ENCODE measurements around the gene BHLHE40. TPM values are rescaled to one million over a fixed set of nuclear protein-coding genes. Genes with fewer than 3 reads are reported as not detected.

Gene BHLHE40
- total and polyA plus RNA-seq, 10 of the 15 experiments (the other 5 are each of a cell fraction or from before 2014, with no cell fraction given) = 25.2 to 106 (median 51.4) TPM

GRCh38 chr3:5022187-5022965 lies 43.1 kb downstream of the BHLHE40 start (continued):
- TF ChIP-seq BCLAF1 (IDR thresholded peaks at IDR 0.05) (no peak), SKIL (IDR thresholded peaks at IDR 0.05; ENCODE audit: low read depth, poor library complexity, severe bottlenecking) (peak; percentile 74), CREB1 (IDR thresholded peaks at IDR 0.05; ENCODE audit: low read depth) (peak; percentile 50), ZNF274 (IDR thresholded peaks at IDR 0.05; ENCODE audit: insufficient read depth, insufficient read length) (no peak), PBX3 (IDR thresholded peaks at IDR 0.05; ENCODE audit: insufficient replicate concordance, low read depth, low read length) (no peak), PML (IDR thresholded peaks at IDR 0.05; ENCODE audit: low read length) (0 out of 2 replicates have a peak, but pooled peaks have one; percentile 49), ZNF622 (IDR thresholded peaks at IDR 0.05) (no peak), RB1 (IDR thresholded peaks at IDR 0.05; ENCODE audit: borderline replicate concordance) (no peak), FOXK2 (IDR thresholded peaks at IDR 0.05) (no peak), BCL11A (IDR thresholded peaks at IDR 0.05; ENCODE audit: low read depth, low read length) (peak; percentile 64; the same call in 1 of the 2 replicates), SMARCA5 (IDR thresholded peaks at IDR 0.05) (peak; percentile 73), CBX5 (IDR thresholded peaks at IDR 0.05; ENCODE audit: low read depth) (peak; percentile 26; the same call in 1 of the 2 replicates), ZNF24 (IDR thresholded peaks at IDR 0.05) (no peak), EP300 (IDR thresholded peaks at IDR 0.05; ENCODE audit: borderline replicate concordance in 1 of 2, control insufficient read depth in 1 of 2, low read depth in 2 of 2, low read length in 2 of 2) (peak in 1 of 2 experiments; percentile 46; a peak in 2 of 4 replicates), EZH2 (IDR thresholded peaks at IDR 0.05; ENCODE audit: borderline replicate concordance, control insufficient read depth, low read depth, low read length) (no peak), EGR1 (IDR thresholded peaks at IDR 0.05; ENCODE audit: borderline replicate concordance in 1 of 2, low read depth in 2 of 2, low read length in 2 of 2) (no peak), TCF12 (IDR thresholded peaks at IDR 0.05; ENCODE audit: low read depth, low read length) (no peak), REST (IDR thresholded peaks at IDR 0.05; ENCODE audit: low read depth, low read length) (no peak), SUPT20H (IDR thresholded peaks at IDR 0.05; ENCODE audit: borderline replicate concordance, control insufficient read depth, low read depth, low read length) (no peak), STAT1 (conservative IDR thresholded peaks at IDR 0.05) (no peak)

All from GM12878 (cell line).